Measurements from ENCODE around the gene MAP2. TPM values are rescaled to one million over a fixed set of nuclear protein-coding genes. Genes with fewer than 3 reads are reported as not detected.

The MAP2 gene
- total and polyA plus RNA-seq, 7 donors, result 0.72 to 6.5 (median 1.8) TPM

GRCh38 chr2:209661286-209661894 lies 237.5 kb downstream of the MAP2 start:
- Histone ChIP-seq H3K4me3 (no peak overlapping the region), H3K9me3 (peaks cover 5% of the 10 kb centered on the region), H3K27me3 (ENCODE audit: insufficient read depth in 3 of 3, low read length in 2 of 3) (no peaks in the 10 kb centered on the region), H3K4me1 (no peaks in the 10 kb centered on the region), H3K36me3 (ENCODE audit: insufficient read depth in 1 of 2, low read depth in 1 of 2) (no peaks in the 10 kb centered on the region), H3K27ac (no peak overlapping the region)
- TF ChIP-seq CTCF (IDR thresholded peaks at IDR 0.05), result no peak
- 66 to 80% (median 77%) methylated on average over 9 of the region's 9 CpGs for WGBS, 3 donors
- intact Hi-C loops (cut with DNase I), result no loop called here
- DNase-seq, result no peak
- no peak for ATAC-seq

GRCh38 chr2:209662021-209662420 lies 238.2 kb downstream of the MAP2 start:
- no peak overlapping the region for H3K4me3 ChIP-seq
- no peaks in the 10 kb centered on the region for H3K4me1 ChIP-seq
- no peaks in the 10 kb centered on the region for H3K27me3 ChIP-seq (ENCODE audit: insufficient read depth in 3 of 3, low read length in 2 of 3)
- peaks cover 5% of the 10 kb centered on the region for H3K9me3 ChIP-seq
- TF ChIP-seq CTCF (IDR thresholded peaks at IDR 0.05), result no peak
- WGBS, 3 donors, result 91 to 92% (median 92%) methylated on average over 7 of the region's 7 CpGs
- ATAC-seq, result no peak
- DNase-seq, result no peak
- no peak overlapping the region for H3K27ac ChIP-seq
- intact Hi-C loops (cut with DNase I), result no loop called here
- no peaks in the 10 kb centered on the region for H3K36me3 ChIP-seq (ENCODE audit: insufficient read depth in 1 of 2, low read depth in 1 of 2)

GRCh38 chr2:209663139-209663538 lies 239.3 kb downstream of the MAP2 start:
- no peaks in the 10 kb centered on the region for H3K4me1 ChIP-seq
- no peaks in the 10 kb centered on the region for H3K27me3 ChIP-seq (ENCODE audit: insufficient read depth in 3 of 3, low read length in 2 of 3)
- no peaks in the 10 kb centered on the region for H3K36me3 ChIP-seq (ENCODE audit: insufficient read depth in 1 of 2, low read depth in 1 of 2)
- no peak overlapping the region for H3K27ac ChIP-seq
- DNase-seq (no peak), ATAC-seq (no peak)
- 9 to 13% (median 12%) methylated on average over 5 of the region's 5 CpGs for WGBS, 3 donors
- intact Hi-C loops (cut with DNase I), result no loop called here
- H3K4me3 ChIP-seq, result no peak overlapping the region
- no peaks in the 10 kb centered on the region for H3K9me3 ChIP-seq
- no peak for TF ChIP-seq CTCF (IDR thresholded peaks at IDR 0.05)

GRCh38 chr2:209663656-209664055 lies 239.8 kb downstream of the MAP2 start:
- Histone ChIP-seq H3K9me3 (no peaks in the 10 kb centered on the region), H3K36me3 (ENCODE audit: insufficient read depth in 1 of 2, low read depth in 1 of 2) (no peaks in the 10 kb centered on the region), H3K27ac (no peak overlapping the region), H3K4me3 (no peak overlapping the region), H3K4me1 (no peaks in the 10 kb centered on the region), H3K27me3 (ENCODE audit: insufficient read depth in 3 of 3, low read length in 2 of 3) (no peaks in the 10 kb centered on the region)
- WGBS, 3 donors, result 87 to 91% (median 90%) methylated on average over 4 of the region's 4 CpGs
- TF ChIP-seq CTCF (IDR thresholded peaks at IDR 0.05), result no peak
- DNase-seq (no peak), ATAC-seq (no peak)
- intact Hi-C loops (cut with DNase I), result no loop called here

GRCh38 chr2:209666296-209666695 lies 242.4 kb downstream of the MAP2 start:
- Histone ChIP-seq H3K36me3 (ENCODE audit: insufficient read depth in 1 of 2, low read depth in 1 of 2) (no peaks in the 10 kb centered on the region), H3K27me3 (ENCODE audit: insufficient read depth in 3 of 3, low read length in 2 of 3) (no peaks in the 10 kb centered on the region), H3K4me3 (no peak overlapping the region), H3K27ac (no peak overlapping the region), H3K9me3 (no peaks in the 10 kb centered on the region), H3K4me1 (no peaks in the 10 kb centered on the region)
- no peak for ATAC-seq
- no peak for TF ChIP-seq CTCF (IDR thresholded peaks at IDR 0.05)
- 64 to 86% (median 77%) methylated on average over 1 of the region's 1 CpG for WGBS, 3 donors
- intact Hi-C loops (cut with DNase I), result no loop called here
- DNase-seq, result no peak

Measured in psoas muscle (tissue), 8 donors.